Liver (tissue), 9 donors: ENCODE results near the gene RAD51B. TPM values are rescaled to one million over a fixed set of nuclear protein-coding genes. Genes with fewer than 3 reads are reported as not detected.

ENCODE experiments used
- DNase-seq: peaks from one replicate; pipeline ENCODE4 v3.0.0-alpha.2; 2017; ENCODE audit warnings: low spot score
- H3K27ac ChIP-seq, 2 donors: one replicate each; pipeline ENCODE4 v1.7.0; 2013; ENCODE audit warnings: inconsistent platforms in 2 of 2, low read length in 2 of 2, control low read depth in 1 of 2, low read depth in 1 of 2, mild to moderate bottlenecking in 1 of 2
- H3K27me3 ChIP-seq, 4 donors: one replicate each; pipeline versions ENCODE4 v1.6.1 to v1.7.0; 2013; ENCODE audit warnings: low read length in 3 of 4, inconsistent platforms in 1 of 4, mild to moderate bottlenecking in 1 of 4, moderate library complexity in 1 of 4; ENCODE audit not compliant: control insufficient read depth in 4 of 4, insufficient read depth in 4 of 4
- H3K36me3 ChIP-seq, 4 donors: one replicate each; pipeline versions ENCODE4 v1.6.1 to v1.7.0; 2013; ENCODE audit warnings: low read length in 3 of 4, mild to moderate bottlenecking in 3 of 4, low read depth in 1 of 4, moderate library complexity in 1 of 4; ENCODE audit not compliant: control insufficient read depth in 4 of 4, insufficient read depth in 3 of 4
- H3K4me1 ChIP-seq, 4 donors: one replicate each; pipeline versions ENCODE4 v1.6.1 to v1.7.0; 2013; ENCODE audit warnings: low read length in 3 of 4, mild to moderate bottlenecking in 3 of 4, moderate library complexity in 1 of 4; ENCODE audit not compliant: control insufficient read depth in 4 of 4, insufficient read depth in 4 of 4
- H3K4me3 ChIP-seq, 3 donors: one replicate each; pipeline versions ENCODE4 v1.6.1 to v1.7.0; 2013; ENCODE audit warnings: low read length in 3 of 3, control low read depth in 1 of 3, low read depth in 1 of 3, mild to moderate bottlenecking in 1 of 3
- H3K9ac ChIP-seq, 2 donors: one replicate each; pipeline ENCODE4 v1.7.0; 2013; ENCODE audit warnings: low read length in 2 of 2, mild to moderate bottlenecking in 2 of 2, moderate library complexity in 2 of 2, control low read depth in 1 of 2, low read depth in 1 of 2
- H3K9me3 ChIP-seq, 4 donors: one replicate each; pipeline versions ENCODE4 v1.6.1 to v1.7.0; 2013; ENCODE audit warnings: low read length in 3 of 4; ENCODE audit not compliant: control insufficient read depth in 4 of 4
- CTCF ChIP-seq: fragments of 150-350 bp; IDR thresholded peaks from 2 replicates; pipeline ENCODE4 v1.5.1; 2017; ENCODE audit warnings: improper control_type of control experiment, low read depth, low read length; ENCODE audit not compliant: missing input control
- EGR1 ChIP-seq, 2 donors: IDR thresholded peaks; 2 replicates each; pipeline ENCODE4 v1.6.1; 2016 to 2018; ENCODE audit warnings: antibody characterized with exemption in 2 of 2, low read depth in 2 of 2
- FOXA1 ChIP-seq: IDR thresholded peaks from 2 replicates; pipeline ENCODE4 v1.6.1; 2016; ENCODE audit warnings: antibody characterized with exemption
- FOXA2 ChIP-seq: IDR thresholded peaks from 2 replicates; pipeline ENCODE4 v1.6.1; 2016; ENCODE audit warnings: antibody characterized with exemption
- GABPA ChIP-seq, 2 donors: IDR thresholded peaks in 1 of 2; conservative IDR thresholded peaks in 1 of 2; 2 replicates each; pipeline ENCODE4 v1.6.1; 2016; ENCODE audit warnings: antibody characterized with exemption in 2 of 2, mild to moderate bottlenecking in 1 of 2, moderate library complexity in 1 of 2
- HNF4G ChIP-seq: IDR thresholded peaks from 2 replicates; pipeline ENCODE4 v1.6.1; 2016; ENCODE audit warnings: antibody characterized with exemption
- JUND ChIP-seq, 2 donors: IDR thresholded peaks; 2 replicates each; pipeline ENCODE4 v1.6.1; 2016; ENCODE audit warnings: antibody characterized with exemption in 2 of 2
- MAX ChIP-seq: IDR thresholded peaks from 2 replicates; pipeline ENCODE4 v1.6.1; 2016; ENCODE audit warnings: antibody characterized with exemption
- NR2F2 ChIP-seq: IDR thresholded peaks from 2 replicates; pipeline ENCODE4 v1.6.1; 2016; ENCODE audit warnings: antibody characterized with exemption
- RAD21 ChIP-seq, 2 donors: IDR thresholded peaks; 2 replicates each; pipeline ENCODE4 v1.6.1; 2016; ENCODE audit warnings: antibody characterized with exemption in 2 of 2, mild to moderate bottlenecking in 2 of 2
- REST ChIP-seq: IDR thresholded peaks from 2 replicates; pipeline ENCODE4 v1.6.1; 2016; ENCODE audit warnings: antibody characterized with exemption, mild to moderate bottlenecking
- RXRA ChIP-seq, 2 donors: IDR thresholded peaks; 2 replicates each; pipeline ENCODE4 v1.6.1; 2017 to 2018; ENCODE audit warnings: antibody characterized with exemption in 2 of 2, mild to moderate bottlenecking in 1 of 2
- SP1 ChIP-seq: IDR thresholded peaks from 2 replicates; pipeline ENCODE4 v1.6.1; 2018; ENCODE audit warnings: antibody characterized with exemption, mild to moderate bottlenecking
- TAF1 ChIP-seq: conservative IDR thresholded peaks from 2 replicates; pipeline ENCODE4 v1.6.1; 2016; ENCODE audit warnings: antibody characterized with exemption, mild to moderate bottlenecking
- YY1 ChIP-seq: IDR thresholded peaks from 2 replicates; pipeline ENCODE4 v1.6.1; 2016; ENCODE audit warnings: antibody characterized with exemption, mild to moderate bottlenecking
- WGBS: extraction: QIAGEN DNeasy Blood & Tissue Kit; methylation state at CpG from one replicate; pipeline ENCODE4 v1.1.7; 2013; 5-methylcytosine and 5-hydroxymethylcytosine counted together
- polyA plus RNA-seq, 2 donors: library from polyadenylated mRNA; stranded (reverse) in 1 of 2; unstranded in 1 of 2; fragments of 200-250 nt in 1 of 2; fragments of >200 nt in 1 of 2; fragmentation: Nextera tagmentation in 1 of 2; extraction: Ambion mirVana in 1 of 2; gene quantifications; one replicate each; pipeline versions ENCODE4 v1.2.1 to v1.2.3, GENCODE V29; 2013 to 2015
- total RNA-seq, 2 donors: library from RNA; depleted of rRNA; stranded (reverse); fragments of >200 nt; gene quantifications; one replicate each; pipeline ENCODE4 v1.2.3, GENCODE V29; 2014
- donor health status: healthy.
- donor health status: healthy.
- donor health status: healthy.
- donor health status: healthy.
- donor health status: healthy.

RAD51B gene
- total and polyA plus RNA-seq, 4 donors = 0.81 to 12.9 (median 2.4) TPM

- H3K27me3 ChIP-seq = no peaks in the 10 kb centered on the region
- no peaks in the 10 kb centered on the region for H3K36me3 ChIP-seq
- no peaks in the 10 kb centered on the region for H3K9me3 ChIP-seq
- H3K4me3 ChIP-seq = no peak overlapping the region
- 95% methylated on average over 5 of the region's 5 CpGs for WGBS
- no peak overlapping the region for H3K27ac ChIP-seq
- peaks cover 3 to 15% (median 11%) of the 10 kb centered on the region in 4 donors for H3K4me1 ChIP-seq
- no peak for DNase-seq
- no peak overlapping the region for H3K9ac ChIP-seq
- no peak for TF ChIP-seq FOXA1
These were observed 947.7 kb downstream of the RAD51B start for GRCh38 chr14:68767248-68767645.

- Histone ChIP-seq H3K4me1 (peaks cover 0 to 6% (median 2%) of the 10 kb centered on the region in 4 donors), H3K9ac (no peak overlapping the region), H3K36me3 (no peaks in the 10 kb centered on the region), H3K4me3 (no peak overlapping the region), H3K27me3 (no peaks in the 10 kb centered on the region), H3K9me3 (no peaks in the 10 kb centered on the region), H3K27ac (no peak overlapping the region)
- 91% methylated on average over 7 of the region's 7 CpGs for WGBS
- TF ChIP-seq NR2F2 (no peak), RXRA (IDR thresholded peaks at IDR 0.05) (peak; percentile 17 to 51)
- no peak for DNase-seq
These were observed 948.7 kb downstream of the RAD51B start for GRCh38 chr14:68768316-68768715.

GRCh38 chr14:68770051-68770450 lies 950.5 kb downstream of the RAD51B start:
- no peak overlapping the region for H3K9ac ChIP-seq

GRCh38 chr14:68770553-68771286 lies 951.1 kb downstream of the RAD51B start:
- no peaks in the 10 kb centered on the region for H3K36me3 ChIP-seq
- no peak overlapping the region for H3K27ac ChIP-seq
- H3K4me1 ChIP-seq = no peaks in the 10 kb centered on the region
- no peak for DNase-seq
- H3K9me3 ChIP-seq = no peaks in the 10 kb centered on the region
- H3K9ac ChIP-seq = no peak overlapping the region
- H3K27me3 ChIP-seq = no peaks in the 10 kb centered on the region
- whole genome bisulfite sequencing = 91% methylated on average over 11 of the region's 11 CpGs
- H3K4me3 ChIP-seq = no peak overlapping the region
- no peak for TF ChIP-seq RXRA (IDR thresholded peaks at IDR 0.05)
- TF ChIP-seq GABPA (IDR thresholded peaks at IDR 0.05 in 1 of 2, conservative IDR thresholded peaks at IDR 0.05 in 1 of 2) = no peak
- TF ChIP-seq FOXA1 = no peak
- TF ChIP-seq EGR1 (IDR thresholded peaks at IDR 0.05; ENCODE audit: low read depth in 2 of 2) = no peak
- TF ChIP-seq SP1 = no peak
- no peak for TF ChIP-seq YY1
- no peak for TF ChIP-seq REST
- TF ChIP-seq FOXA2 = no peak
- no peak for TF ChIP-seq NR2F2
- no peak for TF ChIP-seq MAX

More at GRCh38 chr14:68770051-68770450, 950.5 kb downstream of the RAD51B start:
- Histone ChIP-seq H3K9me3 (no peaks in the 10 kb centered on the region), H3K4me1 (no peaks in the 10 kb centered on the region), H3K4me3 (no peak overlapping the region), H3K27ac (no peak overlapping the region), H3K36me3 (no peaks in the 10 kb centered on the region), H3K27me3 (no peaks in the 10 kb centered on the region)
- no peak for TF ChIP-seq HNF4G
- TF ChIP-seq FOXA2 = no peak
- no peak for TF ChIP-seq JUND (IDR thresholded peaks at IDR 0.05)
- TF ChIP-seq RAD21 (IDR thresholded peaks at IDR 0.05) = no peak
- no peak for TF ChIP-seq CTCF
- no peak for TF ChIP-seq TAF1
- WGBS = 97% methylated on average over 9 of the region's 9 CpGs
- DNase-seq = no peak
